Measurements from ENCODE around the gene DUSP22. TPM values are rescaled to one million over a fixed set of nuclear protein-coding genes. Genes with fewer than 3 reads are reported as not detected.

Gene DUSP22
- total and polyA plus RNA-seq, 9 of the 15 experiments (the other 6 are each of a cell fraction or from before 2014, with no cell fraction given): 9.3 to 19.4 (median 11.8) TPM

- H3K9me1 ChIP-seq (ENCODE audit: control insufficient read depth, insufficient read depth, low read length): no peaks in the 10 kb centered on the region
- CTCF ChIA-PET (ENCODE audit: low intra/inter-chr PET ratio): no interaction called here
- no peaks in the 10 kb centered on the region for H3K9me3 ChIP-seq (replicated peaks; ENCODE audit: control insufficient read depth, insufficient read depth, low read depth, low read length)
- ATAC-seq (no peak), FAIRE-seq (no peak), DNase-seq (ENCODE audit: extremely low read depth in 1 of 4, low spot score in 3 of 4) (no peak)
- H3K4me3 ChIP-seq: no peak overlapping the region
- no peaks in the 10 kb centered on the region for H3K79me2 ChIP-seq (ENCODE audit: control insufficient read depth, insufficient read depth, low read length)
- POLR2A ChIA-PET: interaction anchor here (0.7 to 1.0 kb wide), 2 partner anchors 10 to 17 kb away, joined by 3 to 4 read pairs; no protein-coding TSS in a partner anchor
- peaks cover 4 to 7% of the 10 kb centered on the region in 2 experiments; a peak in 4 of 5 replicates for H3K4me1 ChIP-seq (replicated peaks in 1 of 2; ENCODE audit: control insufficient read depth in 2 of 2, insufficient read depth in 2 of 2, low read length in 2 of 2)
- peaks cover 17% of the 10 kb centered on the region for H4K20me1 ChIP-seq (replicated peaks; ENCODE audit: control insufficient read depth, insufficient read depth, low read length)
- no peaks in the 10 kb centered on the region for H3K36me3 ChIP-seq (ENCODE audit: control insufficient read depth, insufficient read depth, low read length)
- H3K4me2 ChIP-seq (ENCODE audit: insufficient read depth, low read length): no peak overlapping the region
- H3K27ac ChIP-seq (ENCODE audit: extremely low read depth, low read depth, low read length): no peak overlapping the region
- intact Hi-C loops (cut with micrococcal nuclease) (no loop called here), in situ Hi-C loops (cut with MboI) (no loop called here)
- H3K9ac ChIP-seq (ENCODE audit: insufficient read depth in 1 of 2, low read depth in 2 of 2, low read length in 2 of 2): no peak overlapping the region
- BruUV-seq (replicated peaks): no TSS peak
- 24% methylated on average over 10 of the region's 10 CpGs for WGBS (ENCODE audit: insufficient coverage, low coverage, missing lambda C conversion rate)
- H2AFZ ChIP-seq (ENCODE audit: low read depth, low read length): no peak overlapping the region
- TF ChIP-seq, protein P1, sequence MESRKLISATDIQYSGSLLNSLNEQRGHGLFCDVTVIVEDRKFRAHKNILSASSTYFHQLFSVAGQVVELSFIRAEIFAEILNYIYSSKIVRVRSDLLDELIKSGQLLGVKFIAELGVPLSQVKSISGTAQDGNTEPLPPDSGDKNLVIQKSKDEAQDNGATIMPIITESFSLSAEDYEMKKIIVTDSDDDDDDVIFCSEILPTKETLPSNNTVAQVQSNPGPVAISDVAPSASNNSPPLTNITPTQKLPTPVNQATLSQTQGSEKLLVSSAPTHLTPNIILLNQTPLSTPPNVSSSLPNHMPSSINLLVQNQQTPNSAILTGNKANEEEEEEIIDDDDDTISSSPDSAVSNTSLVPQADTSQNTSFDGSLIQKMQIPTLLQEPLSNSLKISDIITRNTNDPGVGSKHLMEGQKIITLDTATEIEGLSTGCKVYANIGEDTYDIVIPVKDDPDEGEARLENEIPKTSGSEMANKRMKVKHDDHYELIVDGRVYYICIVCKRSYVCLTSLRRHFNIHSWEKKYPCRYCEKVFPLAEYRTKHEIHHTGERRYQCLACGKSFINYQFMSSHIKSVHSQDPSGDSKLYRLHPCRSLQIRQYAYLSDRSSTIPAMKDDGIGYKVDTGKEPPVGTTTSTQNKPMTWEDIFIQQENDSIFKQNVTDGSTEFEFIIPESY (CRISPR knock-in tag; IDR thresholded peaks at IDR 0.05): no peak
- TF ChIP-seq KAT2B (IDR thresholded peaks at IDR 0.05; ENCODE audit: low read depth, low read length) (no peak), SMC3 (conservative IDR thresholded peaks at IDR 0.05; ENCODE audit: insufficient read depth, low read depth, low read length) (no peak), CBX5 (IDR thresholded peaks at IDR 0.05; ENCODE audit: borderline replicate concordance, low read depth) (no peak), PREB (CRISPR knock-in tag; IDR thresholded peaks at IDR 0.05) (no peak), LARP7 (IDR thresholded peaks at IDR 0.05) (no peak)
- TF ChIP-seq, protein P2, sequence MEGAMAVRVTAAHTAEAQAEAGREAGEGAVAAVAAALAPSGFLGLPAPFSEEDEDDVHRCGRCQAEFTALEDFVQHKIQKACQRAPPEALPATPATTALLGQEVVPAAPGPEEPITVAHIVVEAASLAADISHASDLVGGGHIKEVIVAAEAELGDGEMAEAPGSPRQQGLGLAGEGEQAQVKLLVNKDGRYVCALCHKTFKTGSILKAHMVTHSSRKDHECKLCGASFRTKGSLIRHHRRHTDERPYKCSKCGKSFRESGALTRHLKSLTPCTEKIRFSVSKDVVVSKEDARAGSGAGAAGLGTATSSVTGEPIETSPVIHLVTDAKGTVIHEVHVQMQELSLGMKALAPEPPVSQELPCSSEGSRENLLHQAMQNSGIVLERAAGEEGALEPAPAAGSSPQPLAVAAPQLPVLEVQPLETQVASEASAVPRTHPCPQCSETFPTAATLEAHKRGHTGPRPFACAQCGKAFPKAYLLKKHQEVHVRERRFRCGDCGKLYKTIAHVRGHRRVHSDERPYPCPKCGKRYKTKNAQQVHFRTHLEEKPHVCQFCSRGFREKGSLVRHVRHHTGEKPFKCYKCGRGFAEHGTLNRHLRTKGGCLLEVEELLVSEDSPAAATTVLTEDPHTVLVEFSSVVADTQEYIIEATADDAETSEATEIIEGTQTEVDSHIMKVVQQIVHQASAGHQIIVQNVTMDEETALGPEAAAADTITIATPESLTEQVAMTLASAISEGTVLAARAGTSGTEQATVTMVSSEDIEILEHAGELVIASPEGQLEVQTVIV (CRISPR knock-in tag; IDR thresholded peaks at IDR 0.05; ENCODE audit: borderline replicate concordance): peak; percentile 35; the same call in 1 of the 2 replicates
- H3K27me3 ChIP-seq (ENCODE audit: control insufficient read depth in 2 of 2, insufficient read depth in 2 of 2, low read length in 2 of 2): peaks cover 0 to 32% of the 10 kb centered on the region in 2 experiments; a peak in 2 of 5 replicates
Observed at GRCh38 chr6:315921-316752, 23.9 kb downstream of the DUSP22 start.
